MM.1S (cell line): ENCODE measurements around the gene GOLGA6L6.
"Not testable (repeated sequence)": the region's sequence is repeated elsewhere in the genome, so short reads cannot be mapped to it uniquely, and the experiment has no call there.

Experiments used
- CTCF ChIP-seq: fragments of 300-600 bp; sonication (generic); IDR thresholded peaks from 2 replicates; pipeline ENCODE4 v1.5.1; 2016; ENCODE audit warnings: antibody characterized with exemption, low read length, mixed read lengths
- EZH2 ChIP-seq: fragments of 300-600 bp; sonication (generic); optimal IDR thresholded peaks from 2 replicates; pipeline ENCODE3; 2017; ENCODE audit warnings: low read depth, mild to moderate bottlenecking, antibody characterized with exemption, low read length, mixed read lengths

DNA sequence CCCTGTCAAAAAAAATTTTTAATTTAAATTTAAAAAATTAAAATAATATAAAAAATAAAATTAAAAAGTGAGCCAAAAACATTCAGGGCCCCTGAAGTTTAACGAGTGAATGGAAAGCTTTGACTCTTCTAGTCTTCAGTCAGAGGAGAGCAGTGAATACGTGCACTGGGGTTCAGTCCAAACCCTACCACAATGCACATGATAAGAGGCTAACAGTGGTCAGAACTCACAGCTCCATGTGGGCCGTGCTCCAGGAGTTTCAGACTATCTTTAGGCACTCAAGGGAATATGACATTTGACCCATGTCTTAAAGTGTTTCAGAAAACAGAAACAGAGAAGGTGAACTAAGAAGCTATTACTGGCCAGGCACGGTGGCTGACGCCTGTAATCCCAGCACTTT lies 48.6 kb downstream of the GOLGA6L6 start:
- TF ChIP-seq CTCF, EZH2: not testable (repeated sequence)
